ENCODE measurements around the gene TFIP11.
A peak's percentile ranks its signal among the peaks of the same experiment; 100 is the strongest.

Gene TFIP11

GRCh38 chr22:26461188-26461810 lies 51.0 kb downstream of the TFIP11 start:
- TF ChIP-seq, protein P1, sequence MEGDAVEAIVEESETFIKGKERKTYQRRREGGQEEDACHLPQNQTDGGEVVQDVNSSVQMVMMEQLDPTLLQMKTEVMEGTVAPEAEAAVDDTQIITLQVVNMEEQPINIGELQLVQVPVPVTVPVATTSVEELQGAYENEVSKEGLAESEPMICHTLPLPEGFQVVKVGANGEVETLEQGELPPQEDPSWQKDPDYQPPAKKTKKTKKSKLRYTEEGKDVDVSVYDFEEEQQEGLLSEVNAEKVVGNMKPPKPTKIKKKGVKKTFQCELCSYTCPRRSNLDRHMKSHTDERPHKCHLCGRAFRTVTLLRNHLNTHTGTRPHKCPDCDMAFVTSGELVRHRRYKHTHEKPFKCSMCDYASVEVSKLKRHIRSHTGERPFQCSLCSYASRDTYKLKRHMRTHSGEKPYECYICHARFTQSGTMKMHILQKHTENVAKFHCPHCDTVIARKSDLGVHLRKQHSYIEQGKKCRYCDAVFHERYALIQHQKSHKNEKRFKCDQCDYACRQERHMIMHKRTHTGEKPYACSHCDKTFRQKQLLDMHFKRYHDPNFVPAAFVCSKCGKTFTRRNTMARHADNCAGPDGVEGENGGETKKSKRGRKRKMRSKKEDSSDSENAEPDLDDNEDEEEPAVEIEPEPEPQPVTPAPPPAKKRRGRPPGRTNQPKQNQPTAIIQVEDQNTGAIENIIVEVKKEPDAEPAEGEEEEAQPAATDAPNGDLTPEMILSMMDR (IDR thresholded peaks at IDR 0.05; ENCODE audit: borderline replicate concordance, insufficient read depth, low read depth, low read length), result peak; percentile 79
- H3K4me3 ChIP-seq (ENCODE audit: low read depth, low read length), result no peak overlapping the region

DNA sequence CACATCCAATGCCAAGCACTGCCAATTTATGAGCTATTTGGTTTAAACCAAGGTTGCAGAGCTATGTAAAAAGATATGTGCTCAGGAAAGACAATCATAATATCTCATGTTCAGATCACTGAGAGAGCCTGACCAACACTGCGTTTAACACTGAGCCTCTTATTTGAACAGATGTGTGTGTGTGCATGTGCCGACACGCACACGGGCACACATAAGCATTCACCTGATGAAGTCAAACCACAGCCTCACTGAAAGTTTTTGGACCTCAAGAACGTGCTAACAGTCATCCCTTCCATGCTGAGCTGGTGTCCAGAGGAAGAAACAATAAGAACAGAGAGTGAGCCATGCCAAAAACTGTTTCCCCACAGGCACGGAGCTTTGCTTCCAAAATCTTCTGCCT lies 52.1 kb downstream of the TFIP11 start:
- TF ChIP-seq, protein P1 (IDR thresholded peaks at IDR 0.05; ENCODE audit: borderline replicate concordance, insufficient read depth, low read depth, low read length), result no peak
- H3K4me3 ChIP-seq (ENCODE audit: low read depth, low read length), result no peak overlapping the region

- TF ChIP-seq, protein P1 (IDR thresholded peaks at IDR 0.05; ENCODE audit: borderline replicate concordance, insufficient read depth, low read depth, low read length), result no peak
- no peak overlapping the region for H3K4me3 ChIP-seq (ENCODE audit: low read depth, low read length)
Observed at GRCh38 chr22:26457661-26458272, 54.5 kb downstream of the TFIP11 start.

DNA sequence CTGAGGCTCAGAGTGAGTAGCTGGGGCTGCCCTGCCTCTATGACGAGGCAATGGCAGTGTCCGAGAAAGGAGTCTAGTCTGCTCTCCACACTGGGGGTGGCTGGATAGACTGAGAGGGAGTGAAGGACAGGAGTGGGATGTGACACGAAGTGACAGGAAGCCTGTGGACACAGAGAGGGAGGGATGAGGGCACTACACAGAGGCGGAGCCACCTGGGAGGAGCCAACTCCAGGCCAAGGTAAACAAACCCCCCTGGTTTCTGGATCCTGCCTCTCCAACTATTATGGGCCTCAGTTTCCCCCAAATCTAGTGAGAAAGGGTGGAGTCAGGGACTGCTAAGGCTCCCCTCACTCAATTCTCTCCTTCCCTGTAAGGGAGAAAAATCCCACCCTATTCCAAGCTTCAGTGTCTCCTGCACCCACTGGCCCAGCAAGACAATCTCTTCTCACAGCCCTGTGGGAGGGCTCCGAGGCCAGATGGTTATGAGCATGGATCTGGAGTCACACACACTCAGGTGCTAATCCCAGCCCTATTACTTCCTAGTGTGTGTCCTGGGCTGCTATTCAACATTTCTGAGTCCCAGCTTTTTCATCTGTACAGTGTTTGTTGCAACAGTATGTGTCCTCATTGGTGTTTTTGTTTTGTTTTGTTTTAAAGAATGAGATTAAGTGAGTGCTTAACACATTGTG lies 58.3 kb downstream of the TFIP11 start:
- TF ChIP-seq, protein P1 (IDR thresholded peaks at IDR 0.05; ENCODE audit: borderline replicate concordance, insufficient read depth, low read depth, low read length), result no peak
- H3K4me3 ChIP-seq (ENCODE audit: low read depth, low read length), result no peak overlapping the region

- H3K4me3 ChIP-seq (ENCODE audit: low read depth, low read length), result no peak overlapping the region
- TF ChIP-seq, protein P1 (IDR thresholded peaks at IDR 0.05; ENCODE audit: borderline replicate concordance, insufficient read depth, low read depth, low read length), result no peak
Observed at GRCh38 chr22:26453216-26453615, 59.1 kb downstream of the TFIP11 start.

- no peak overlapping the region for H3K4me3 ChIP-seq (ENCODE audit: low read depth, low read length)
- TF ChIP-seq, protein P1 (IDR thresholded peaks at IDR 0.05; ENCODE audit: borderline replicate concordance, insufficient read depth, low read depth, low read length), result no peak
Observed at GRCh38 chr22:26452236-26453016, 59.8 kb downstream of the TFIP11 start.

All from GM12875 (cell line).